Esophagus squamous epithelium (tissue), 4 donors: ENCODE data around the gene KLRF2.

ENCODE experiments used
- CTCF ChIP-seq, 6 experiments: fragments of 450-650 bp in 4 of 6; fragments of 200-600 bp in 2 of 6; sonication (generic) in 2 of 6; IDR thresholded peaks; one replicate each; pipeline ENCODE4 v1.5.1; 2016 to 2019; ENCODE audit warnings: antibody characterized with exemption in 6 of 6, mild to moderate bottlenecking in 4 of 6, moderate library complexity in 4 of 6
- POLR2A ChIP-seq, 4 donors: fragments of 450-650 bp; IDR thresholded peaks; one replicate each; pipeline ENCODE4 v1.6.1; 2017; ENCODE audit warnings: antibody characterized with exemption in 4 of 4, mild to moderate bottlenecking in 4 of 4, moderate library complexity in 3 of 4

- TF ChIP-seq CTCF (IDR thresholded peaks at IDR 0.05): no peak
- no peak for TF ChIP-seq POLR2A (IDR thresholded peaks at IDR 0.05)
These were observed 62.0 kb downstream of the KLRF2 start for GRCh38 chr12:9943240-9943639.
